Measurements from ENCODE around the gene SHF.
"Not testable (repeated sequence)": the region's sequence is repeated elsewhere in the genome, so short reads cannot be mapped to it uniquely, and the experiment has no call there.

Gene SHF

GRCh38 chr15:45187894-45188830, at the start of gene SHF:
SHF (minus strand) TSS chr15:45187966; CDS start chr15:45187951, 15 bp downstream.
- no peak for TF ChIP-seq CTCF (IDR thresholded peaks at IDR 0.05; ENCODE audit: low read length, missing control alignments)
- DNase-seq (ENCODE audit: low read depth): peak; percentile 50
- H3K4me3 ChIP-seq (replicated peaks; ENCODE audit: low read depth, low read length): peak within 1 kb of the TSS; percentile 64

GRCh38 chr15:45236806-45237205, 49.0 kb upstream of the SHF start:
- H3K4me3 ChIP-seq (replicated peaks; ENCODE audit: low read depth, low read length); DNase-seq (ENCODE audit: low read depth): not testable (repeated sequence)

GRCh38 chr15:45234562-45235235, 46.9 kb upstream of the SHF start:
- H3K4me3 ChIP-seq (replicated peaks; ENCODE audit: low read depth, low read length): no peak overlapping the region
- no peak for TF ChIP-seq CTCF (IDR thresholded peaks at IDR 0.05; ENCODE audit: low read length, missing control alignments)
- no peak for DNase-seq (ENCODE audit: low read depth)

GRCh38 chr15:45231864-45232562, 44.2 kb upstream of the SHF start:
- no peak overlapping the region for H3K4me3 ChIP-seq (replicated peaks; ENCODE audit: low read depth, low read length)
- no peak for TF ChIP-seq CTCF (IDR thresholded peaks at IDR 0.05; ENCODE audit: low read length, missing control alignments)
- DNase-seq (ENCODE audit: low read depth): no peak

- no peak for TF ChIP-seq CTCF (IDR thresholded peaks at IDR 0.05; ENCODE audit: low read length, missing control alignments)
Measured at GRCh38 chr15:45231132-45231531, 43.4 kb upstream of the SHF start.

GRCh38 chr15:45230245-45230965, 42.6 kb upstream of the SHF start:
- DNase-seq (ENCODE audit: low read depth): no peak
- no peak for TF ChIP-seq CTCF (IDR thresholded peaks at IDR 0.05; ENCODE audit: low read length, missing control alignments)
- no peak overlapping the region for H3K4me3 ChIP-seq (replicated peaks; ENCODE audit: low read depth, low read length)

More at GRCh38 chr15:45231132-45231531, 43.4 kb upstream of the SHF start:
- no peak for DNase-seq (ENCODE audit: low read depth)
- no peak overlapping the region for H3K4me3 ChIP-seq (replicated peaks; ENCODE audit: low read depth, low read length)
